Epithelial cell of proximal tubule (primary cell): ENCODE data around the gene VAV3. TPM values are rescaled to one million over a fixed set of nuclear protein-coding genes. Genes with fewer than 3 reads are reported as not detected.

Experiments used
- DNase-seq: peaks from one replicate; pipeline ENCODE4 v3.0.0-alpha.2; 2011; ENCODE audit warnings: low read depth
- H3K4me3 ChIP-seq: 2 replicates; pipeline ENCODE4 v1.5.1; 2011; ENCODE audit warnings: low read depth, mild to moderate bottlenecking, low read length
- total RNA-seq: library from RNA; depleted of rRNA; stranded (reverse); fragments of >200 nt; gene quantifications from 2 replicates; pipeline ENCODE4 v1.2.3, GENCODE V29; 2015
- TF ChIP-seq, protein P1 (sequence below): conservative IDR thresholded peaks from 2 replicates; pipeline ENCODE4 v1.5.1; 2012; ENCODE audit warnings: low read depth, mild to moderate bottlenecking, low read length

Gene VAV3
- total RNA-seq, 1 donor from 2014 or later: 9.7 TPM

DNA sequence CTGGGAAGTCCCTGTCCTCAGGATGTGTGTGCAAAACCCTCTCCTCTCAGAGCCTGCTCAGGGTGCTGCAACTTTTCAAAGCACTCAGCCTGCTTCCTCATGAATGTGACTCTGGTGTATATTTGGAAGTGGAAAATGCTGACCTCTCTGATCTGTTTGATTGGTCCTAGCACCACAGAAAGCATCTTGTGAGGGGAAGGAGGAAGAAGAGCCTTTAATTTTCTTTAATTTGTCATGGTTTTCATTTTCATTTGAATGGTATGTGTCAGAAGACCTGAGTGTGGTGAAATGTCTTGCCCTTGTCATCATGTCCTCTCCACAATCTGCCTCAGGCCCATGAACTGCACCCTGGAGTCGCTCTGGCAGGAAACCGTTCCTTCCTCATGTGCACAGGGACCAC, 440.7 kb downstream of the VAV3 start:
- DNase-seq: no peak
- no peak overlapping the region for H3K4me3 ChIP-seq
- TF ChIP-seq, protein P1, sequence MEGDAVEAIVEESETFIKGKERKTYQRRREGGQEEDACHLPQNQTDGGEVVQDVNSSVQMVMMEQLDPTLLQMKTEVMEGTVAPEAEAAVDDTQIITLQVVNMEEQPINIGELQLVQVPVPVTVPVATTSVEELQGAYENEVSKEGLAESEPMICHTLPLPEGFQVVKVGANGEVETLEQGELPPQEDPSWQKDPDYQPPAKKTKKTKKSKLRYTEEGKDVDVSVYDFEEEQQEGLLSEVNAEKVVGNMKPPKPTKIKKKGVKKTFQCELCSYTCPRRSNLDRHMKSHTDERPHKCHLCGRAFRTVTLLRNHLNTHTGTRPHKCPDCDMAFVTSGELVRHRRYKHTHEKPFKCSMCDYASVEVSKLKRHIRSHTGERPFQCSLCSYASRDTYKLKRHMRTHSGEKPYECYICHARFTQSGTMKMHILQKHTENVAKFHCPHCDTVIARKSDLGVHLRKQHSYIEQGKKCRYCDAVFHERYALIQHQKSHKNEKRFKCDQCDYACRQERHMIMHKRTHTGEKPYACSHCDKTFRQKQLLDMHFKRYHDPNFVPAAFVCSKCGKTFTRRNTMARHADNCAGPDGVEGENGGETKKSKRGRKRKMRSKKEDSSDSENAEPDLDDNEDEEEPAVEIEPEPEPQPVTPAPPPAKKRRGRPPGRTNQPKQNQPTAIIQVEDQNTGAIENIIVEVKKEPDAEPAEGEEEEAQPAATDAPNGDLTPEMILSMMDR: no peak

DNA sequence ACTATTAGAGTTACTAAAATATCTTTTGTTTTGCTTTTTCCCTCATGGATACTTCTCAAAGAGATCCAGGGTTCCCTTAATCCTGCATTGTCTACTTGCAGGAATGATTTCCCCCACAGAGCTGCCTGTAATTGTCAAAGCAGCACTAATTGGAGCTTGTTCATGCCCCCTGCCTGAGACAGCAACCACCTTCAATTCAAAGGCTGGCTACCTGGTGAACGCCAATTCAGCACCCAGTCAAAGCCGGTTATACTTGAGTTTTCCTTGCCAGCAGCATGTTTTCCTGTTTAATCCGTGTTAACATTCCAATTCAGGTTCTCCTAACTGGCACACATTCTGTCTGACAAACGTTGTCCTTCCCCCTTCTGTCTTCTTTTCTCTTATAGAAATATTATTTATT, 441.2 kb downstream of the VAV3 start:
- H3K4me3 ChIP-seq: no peak overlapping the region
- DNase-seq: no peak
- TF ChIP-seq, protein P1: no peak

DNA sequence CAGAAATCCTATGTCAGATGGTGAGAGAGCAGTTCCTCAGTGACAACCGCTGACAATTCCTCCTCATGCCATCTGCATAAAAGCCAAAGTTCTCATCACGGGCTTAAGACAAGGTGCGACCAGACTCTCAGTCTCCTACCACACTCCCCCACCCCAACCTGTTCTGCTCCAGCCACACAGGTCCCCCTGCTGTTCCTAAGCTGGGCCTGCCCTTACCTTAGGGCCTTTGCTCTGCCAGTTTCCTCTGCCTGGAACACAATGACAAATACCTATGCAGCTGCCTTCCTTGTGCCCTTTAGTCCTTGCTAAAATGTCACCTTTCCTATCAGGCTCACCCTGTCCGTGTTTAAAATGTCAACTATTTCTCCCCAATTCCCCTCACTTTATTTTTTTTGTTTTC, 441.9 kb downstream of the VAV3 start:
- DNase-seq: no peak
- TF ChIP-seq, protein P1: no peak
- no peak overlapping the region for H3K4me3 ChIP-seq

Other genes starting within 250 kb of the VAV3 start
- gene SLC25A24, start 235.2 kb upstream of the VAV3 start, total RNA-seq: 66.8 and 76.0 TPM in 2 replicates